ENCODE data around the gene AP1G2.

The AP1G2 gene

DNA sequence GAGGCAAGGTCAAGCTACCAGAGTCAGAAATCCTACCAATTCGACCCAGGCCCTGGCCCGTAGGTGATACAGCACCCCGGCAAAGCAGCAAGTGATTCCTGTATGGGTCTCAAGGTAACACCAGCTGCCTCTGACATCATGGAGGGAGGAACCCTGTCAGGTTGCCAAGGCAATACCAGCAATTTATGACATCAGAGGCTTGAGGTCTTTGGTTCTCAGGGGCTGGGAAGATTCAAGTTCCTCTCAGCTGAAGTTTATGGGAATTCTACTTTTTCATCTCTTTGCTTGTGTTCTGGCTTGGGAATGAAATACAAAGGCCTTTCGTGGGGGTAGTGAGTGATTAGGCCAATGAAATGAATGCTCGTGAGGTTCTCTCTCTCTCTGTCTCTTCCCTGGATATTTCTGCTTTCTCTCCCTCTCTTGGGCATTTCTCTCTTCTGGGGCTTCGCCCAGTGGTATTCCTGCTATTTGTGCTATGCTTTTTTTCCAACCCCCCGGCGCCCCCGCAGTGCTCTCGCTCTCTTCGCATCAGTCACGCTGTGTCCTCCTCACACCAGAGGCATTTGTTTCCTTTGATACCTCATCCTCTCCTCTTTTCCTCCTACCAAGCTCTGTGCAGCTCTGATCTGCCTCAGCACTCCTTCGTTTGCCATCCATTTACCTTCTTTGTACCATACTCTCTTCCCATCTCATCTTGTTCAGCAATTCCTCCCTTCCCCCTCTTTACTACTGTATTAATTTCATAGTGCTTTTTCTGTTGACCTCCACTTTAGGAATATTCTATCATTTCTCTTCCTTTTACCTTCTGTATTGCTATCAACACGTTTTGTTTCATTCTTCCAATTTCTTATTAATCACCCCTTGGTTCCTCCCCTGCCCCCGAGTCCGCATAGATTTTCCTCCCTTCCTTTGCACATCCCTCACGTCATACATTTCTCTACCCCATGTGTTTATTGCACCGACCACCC is 19.0 kb downstream of the AP1G2 start:
- Histone ChIP-seq H3K9ac (ENCODE audit: low read length) (no peak overlapping the region), H3K4ac (ENCODE audit: low read depth in 1 of 2, low read length in 2 of 2) (no peak overlapping the region), H2BK120ac (ENCODE audit: low read depth, low read length) (no peak overlapping the region), H4K8ac (ENCODE audit: low read length) (no peak overlapping the region), H2BK15ac (ENCODE audit: low read depth, poor library complexity, severe bottlenecking) (no peak overlapping the region), H4K91ac (ENCODE audit: low read length) (no peak overlapping the region), H3K23ac (ENCODE audit: low read length in 2 of 2) (no peak overlapping the region), H3K9me3 (ENCODE audit: control insufficient read depth, low read length) (no peaks in the 10 kb centered on the region), H3K27me3 (ENCODE audit: control insufficient read depth in 1 of 2, insufficient read depth in 1 of 2, low read length in 2 of 2) (peaks cover 4 to 6% of the 10 kb centered on the region in 2 experiments), H3K4me1 (ENCODE audit: control insufficient read depth, insufficient read depth, low read depth, low read length) (peaks cover 15% of the 10 kb centered on the region), H2BK12ac (ENCODE audit: low read length in 2 of 2) (no peak overlapping the region), H3K27ac (ENCODE audit: low read length, poor library complexity, severe bottlenecking) (peak overlapping the region; percentile 17), H3K4me2 (ENCODE audit: low read length, poor library complexity, severe bottlenecking) (no peak overlapping the region), H3K79me1 (replicated peaks; ENCODE audit: low read length, poor library complexity, severe bottlenecking) (peaks cover 7% of the 10 kb centered on the region), H3K18ac (ENCODE audit: low read depth in 1 of 2, low read length in 2 of 2) (no peak overlapping the region), H2AK5ac (ENCODE audit: low read length, severe bottlenecking) (no peak overlapping the region), H2AFZ (ENCODE audit: low read depth, low read length) (no peak overlapping the region), H3K36me3 (ENCODE audit: control insufficient read depth in 1 of 2, insufficient read depth in 2 of 2, low read depth in 1 of 2, low read length in 2 of 2) (no peaks in the 10 kb centered on the region), H3K14ac (ENCODE audit: low read length in 2 of 2) (no peak overlapping the region), H2BK5ac (ENCODE audit: low read depth, low read length, poor library complexity, severe bottlenecking) (no peak overlapping the region), H3K4me3 (ENCODE audit: insufficient read depth in 1 of 2, low read depth in 1 of 2, low read length in 2 of 2) (no peak overlapping the region)
- WGBS: 58% methylated on average over 18 of the region's 18 CpGs
- DNase-seq: no peak

- Histone ChIP-seq H4K8ac (ENCODE audit: low read length) (no peak overlapping the region), H3K4me1 (ENCODE audit: control insufficient read depth, insufficient read depth, low read depth, low read length) (peaks cover 15% of the 10 kb centered on the region), H3K4me2 (ENCODE audit: low read length, poor library complexity, severe bottlenecking) (no peak overlapping the region), H3K36me3 (ENCODE audit: control insufficient read depth in 1 of 2, insufficient read depth in 2 of 2, low read depth in 1 of 2, low read length in 2 of 2) (peaks cover 0 to 2% of the 10 kb centered on the region in 2 experiments), H3K79me1 (replicated peaks; ENCODE audit: low read length, poor library complexity, severe bottlenecking) (peaks cover 7% of the 10 kb centered on the region), H2BK12ac (ENCODE audit: low read length in 2 of 2) (no peak overlapping the region), H3K27me3 (ENCODE audit: control insufficient read depth in 1 of 2, insufficient read depth in 1 of 2, low read length in 2 of 2) (peaks cover 4 to 6% of the 10 kb centered on the region in 2 experiments), H3K14ac (ENCODE audit: low read length in 2 of 2) (no peak overlapping the region), H3K9me3 (ENCODE audit: control insufficient read depth, low read length) (no peaks in the 10 kb centered on the region), H3K4me3 (ENCODE audit: insufficient read depth in 1 of 2, low read depth in 1 of 2, low read length in 2 of 2) (no peak overlapping the region), H3K23ac (ENCODE audit: low read length in 2 of 2) (no peak overlapping the region), H2BK5ac (ENCODE audit: low read depth, low read length, poor library complexity, severe bottlenecking) (no peak overlapping the region), H3K18ac (ENCODE audit: low read depth in 1 of 2, low read length in 2 of 2) (no peak overlapping the region), H3K4ac (ENCODE audit: low read depth in 1 of 2, low read length in 2 of 2) (no peak overlapping the region), H2AK5ac (ENCODE audit: low read length, severe bottlenecking) (no peak overlapping the region), H2AFZ (ENCODE audit: low read depth, low read length) (no peak overlapping the region), H3K9ac (ENCODE audit: low read length) (no peak overlapping the region), H3K27ac (ENCODE audit: low read length, poor library complexity, severe bottlenecking) (no peak overlapping the region), H4K91ac (ENCODE audit: low read length) (no peak overlapping the region), H2BK120ac (ENCODE audit: low read depth, low read length) (no peak overlapping the region), H2BK15ac (ENCODE audit: low read depth, poor library complexity, severe bottlenecking) (no peak overlapping the region)
- 87% methylated on average over 2 of the region's 2 CpGs for WGBS
- DNase-seq: no peak
These were observed 19.7 kb downstream of the AP1G2 start for GRCh38 chr14:23547924-23548323.

DNA sequence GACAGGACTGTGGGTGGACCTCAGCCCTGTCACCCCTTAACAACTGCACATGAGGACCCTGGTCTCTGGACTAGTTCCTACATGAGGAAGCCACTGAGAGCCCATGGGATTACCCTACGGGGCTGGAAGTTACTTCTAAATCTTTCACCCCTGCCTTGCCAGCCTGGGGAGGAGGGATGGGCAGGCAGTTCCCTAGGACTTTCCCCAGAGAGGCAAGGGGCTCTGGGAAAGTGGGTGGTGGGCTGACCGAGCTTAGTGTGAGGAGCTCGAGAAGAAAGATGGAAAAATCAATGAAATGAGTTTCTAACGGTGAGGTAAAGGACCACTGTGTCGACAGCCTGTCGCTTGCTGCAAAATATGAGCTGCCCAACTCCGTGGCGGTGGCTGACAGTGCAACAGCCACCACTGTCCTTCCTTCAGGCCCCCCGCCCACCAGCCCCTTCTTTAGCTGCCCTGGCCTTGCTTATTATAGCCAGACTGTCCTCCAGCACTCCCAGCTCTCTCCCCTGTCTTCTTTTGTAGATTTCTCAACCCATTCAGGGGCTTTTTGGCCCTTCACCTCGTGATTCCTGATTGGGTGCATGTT is 21.0 kb downstream of the AP1G2 start:
- Histone ChIP-seq H3K14ac (ENCODE audit: low read length in 2 of 2) (no peak overlapping the region), H3K79me1 (replicated peaks; ENCODE audit: low read length, poor library complexity, severe bottlenecking) (peaks cover 7% of the 10 kb centered on the region), H3K27ac (ENCODE audit: low read length, poor library complexity, severe bottlenecking) (no peak overlapping the region), H4K91ac (ENCODE audit: low read length) (no peak overlapping the region), H3K36me3 (ENCODE audit: control insufficient read depth in 1 of 2, insufficient read depth in 2 of 2, low read depth in 1 of 2, low read length in 2 of 2) (peaks cover 0 to 2% of the 10 kb centered on the region in 2 experiments), H2AK5ac (ENCODE audit: low read length, severe bottlenecking) (no peak overlapping the region), H2BK120ac (ENCODE audit: low read depth, low read length) (no peak overlapping the region), H4K8ac (ENCODE audit: low read length) (no peak overlapping the region), H3K4me1 (ENCODE audit: control insufficient read depth, insufficient read depth, low read depth, low read length) (peaks cover 12% of the 10 kb centered on the region), H3K23ac (ENCODE audit: low read length in 2 of 2) (no peak overlapping the region), H3K18ac (ENCODE audit: low read depth in 1 of 2, low read length in 2 of 2) (no peak overlapping the region), H2BK5ac (ENCODE audit: low read depth, low read length, poor library complexity, severe bottlenecking) (no peak overlapping the region), H3K4ac (ENCODE audit: low read depth in 1 of 2, low read length in 2 of 2) (no peak overlapping the region), H3K9me3 (ENCODE audit: control insufficient read depth, low read length) (no peaks in the 10 kb centered on the region), H2BK12ac (ENCODE audit: low read length in 2 of 2) (no peak overlapping the region), H2AFZ (ENCODE audit: low read depth, low read length) (no peak overlapping the region), H3K4me3 (ENCODE audit: insufficient read depth in 1 of 2, low read depth in 1 of 2, low read length in 2 of 2) (no peak overlapping the region), H3K4me2 (ENCODE audit: low read length, poor library complexity, severe bottlenecking) (no peak overlapping the region), H2BK15ac (ENCODE audit: low read depth, poor library complexity, severe bottlenecking) (no peak overlapping the region), H3K9ac (ENCODE audit: low read length) (no peak overlapping the region), H3K27me3 (ENCODE audit: control insufficient read depth in 1 of 2, insufficient read depth in 1 of 2, low read length in 2 of 2) (peaks cover 4 to 6% of the 10 kb centered on the region in 2 experiments)
- DNase-seq: no peak
- 85% methylated on average over 8 of the region's 10 CpGs for WGBS

DNA sequence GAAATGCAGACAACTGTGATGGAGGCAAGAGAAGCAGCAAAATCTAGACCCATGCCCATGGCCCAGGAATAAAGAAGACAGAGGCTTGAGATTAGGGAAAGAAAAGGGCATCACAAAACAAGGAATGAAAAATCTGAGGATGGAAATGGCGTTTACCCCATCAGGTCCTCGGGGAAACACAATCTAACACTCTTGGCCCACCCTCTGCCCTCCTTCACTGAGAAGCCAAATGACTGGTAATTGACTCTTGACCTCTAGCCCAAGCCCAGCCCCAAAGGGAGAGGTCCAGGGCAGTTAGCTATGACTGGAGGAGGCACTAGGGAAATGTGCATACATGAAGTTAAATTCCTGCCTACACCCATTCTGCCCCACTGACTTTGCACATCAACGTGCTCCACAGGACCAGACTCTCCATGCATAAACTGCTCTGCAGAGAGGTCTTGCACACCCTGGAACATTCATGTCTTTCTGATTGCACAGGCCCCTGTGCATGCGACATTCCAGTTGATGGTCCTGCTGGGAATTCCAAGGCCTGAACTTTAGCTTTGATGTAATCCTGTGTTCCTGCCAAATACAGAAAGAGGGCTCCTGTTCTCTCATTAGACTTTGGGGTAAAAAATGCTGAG is 21.7 kb downstream of the AP1G2 start:
- H3K18ac ChIP-seq (ENCODE audit: low read depth in 1 of 2, low read length in 2 of 2): no peak overlapping the region
- peaks cover 4 to 6% of the 10 kb centered on the region in 2 experiments for H3K27me3 ChIP-seq (ENCODE audit: control insufficient read depth in 1 of 2, insufficient read depth in 1 of 2, low read length in 2 of 2)
- H3K36me3 ChIP-seq (ENCODE audit: control insufficient read depth in 1 of 2, insufficient read depth in 2 of 2, low read depth in 1 of 2, low read length in 2 of 2): peaks cover 0 to 2% of the 10 kb centered on the region in 2 experiments
- H3K4me3 ChIP-seq (ENCODE audit: insufficient read depth in 1 of 2, low read depth in 1 of 2, low read length in 2 of 2): no peak overlapping the region
- no peak overlapping the region for H3K27ac ChIP-seq (ENCODE audit: low read length, poor library complexity, severe bottlenecking)
- peak overlapping the region; percentile 33 for H2BK15ac ChIP-seq (ENCODE audit: low read depth, poor library complexity, severe bottlenecking)
- H3K4ac ChIP-seq (ENCODE audit: low read depth in 1 of 2, low read length in 2 of 2): no peak overlapping the region
- DNase-seq: no peak
- H2BK5ac ChIP-seq (ENCODE audit: low read depth, low read length, poor library complexity, severe bottlenecking): no peak overlapping the region
- H3K4me2 ChIP-seq (ENCODE audit: low read length, poor library complexity, severe bottlenecking): no peak overlapping the region
- no peak overlapping the region for H3K23ac ChIP-seq (ENCODE audit: low read length in 2 of 2)
- no peak overlapping the region for H4K91ac ChIP-seq (ENCODE audit: low read length)
- H2AFZ ChIP-seq (ENCODE audit: low read depth, low read length): no peak overlapping the region
- H3K4me1 ChIP-seq (ENCODE audit: control insufficient read depth, insufficient read depth, low read depth, low read length): peaks cover 11% of the 10 kb centered on the region
- no peaks in the 10 kb centered on the region for H3K9me3 ChIP-seq (ENCODE audit: control insufficient read depth, low read length)
- H2BK12ac ChIP-seq (ENCODE audit: low read length in 2 of 2): no peak overlapping the region
- H4K8ac ChIP-seq (ENCODE audit: low read length): no peak overlapping the region
- H3K14ac ChIP-seq (ENCODE audit: low read length in 2 of 2): no peak overlapping the region
- peaks cover 7% of the 10 kb centered on the region for H3K79me1 ChIP-seq (replicated peaks; ENCODE audit: low read length, poor library complexity, severe bottlenecking)
- H2AK5ac ChIP-seq (ENCODE audit: low read length, severe bottlenecking): no peak overlapping the region
- WGBS: 80% methylated on average over 4 of the region's 4 CpGs
- peak overlapping the region; percentile 40 for H3K9ac ChIP-seq (ENCODE audit: low read length)
- H2BK120ac ChIP-seq (ENCODE audit: low read depth, low read length): no peak overlapping the region
